ENCODE measurements around the gene CACNA1C.

DNA sequence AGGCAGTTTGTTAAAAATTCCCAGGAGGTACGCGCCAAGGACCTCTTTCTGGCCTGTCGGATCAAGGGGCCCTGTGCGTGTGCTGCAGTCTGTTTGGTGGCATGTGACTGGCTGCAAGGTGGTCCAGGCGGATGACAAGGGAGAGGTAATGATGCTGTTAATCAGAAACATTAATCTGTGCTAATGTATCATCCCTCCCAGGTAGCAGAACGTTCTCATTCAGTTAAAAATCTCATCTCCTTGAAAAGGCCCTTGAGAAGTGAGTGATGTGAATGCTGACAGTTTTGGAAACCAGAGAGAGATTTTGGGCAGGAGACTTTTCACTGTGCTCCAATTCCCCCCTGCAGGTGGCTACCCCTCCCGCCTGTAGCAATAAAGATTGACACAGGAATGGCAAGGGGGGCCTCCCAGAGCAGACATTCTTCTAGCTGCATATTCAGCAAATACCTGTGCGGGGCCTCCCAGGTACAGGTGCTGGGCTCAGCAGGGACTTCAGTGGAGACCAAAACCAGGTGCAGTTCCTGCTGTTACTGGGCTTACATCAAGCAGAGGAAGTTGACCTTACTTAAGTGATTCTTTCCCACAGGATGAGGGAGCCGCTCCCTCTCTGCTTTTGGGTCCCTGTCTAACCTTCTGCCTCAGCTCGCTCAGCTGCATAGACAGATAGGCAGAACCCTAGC lies 364.8 kb downstream of the CACNA1C start:
- TF ChIP-seq POLR2A (IDR thresholded peaks at IDR 0.05) (no peak), EP300 (IDR thresholded peaks at IDR 0.05) (no peak), POLR2AphosphoS5 (IDR thresholded peaks at IDR 0.05) (no peak)
- TF ChIP-seq, protein P1, sequence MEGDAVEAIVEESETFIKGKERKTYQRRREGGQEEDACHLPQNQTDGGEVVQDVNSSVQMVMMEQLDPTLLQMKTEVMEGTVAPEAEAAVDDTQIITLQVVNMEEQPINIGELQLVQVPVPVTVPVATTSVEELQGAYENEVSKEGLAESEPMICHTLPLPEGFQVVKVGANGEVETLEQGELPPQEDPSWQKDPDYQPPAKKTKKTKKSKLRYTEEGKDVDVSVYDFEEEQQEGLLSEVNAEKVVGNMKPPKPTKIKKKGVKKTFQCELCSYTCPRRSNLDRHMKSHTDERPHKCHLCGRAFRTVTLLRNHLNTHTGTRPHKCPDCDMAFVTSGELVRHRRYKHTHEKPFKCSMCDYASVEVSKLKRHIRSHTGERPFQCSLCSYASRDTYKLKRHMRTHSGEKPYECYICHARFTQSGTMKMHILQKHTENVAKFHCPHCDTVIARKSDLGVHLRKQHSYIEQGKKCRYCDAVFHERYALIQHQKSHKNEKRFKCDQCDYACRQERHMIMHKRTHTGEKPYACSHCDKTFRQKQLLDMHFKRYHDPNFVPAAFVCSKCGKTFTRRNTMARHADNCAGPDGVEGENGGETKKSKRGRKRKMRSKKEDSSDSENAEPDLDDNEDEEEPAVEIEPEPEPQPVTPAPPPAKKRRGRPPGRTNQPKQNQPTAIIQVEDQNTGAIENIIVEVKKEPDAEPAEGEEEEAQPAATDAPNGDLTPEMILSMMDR (IDR thresholded peaks at IDR 0.05) = no peak

Measured in upper lobe of left lung (tissue), 4 donors.